GM12878 (cell line): ENCODE results near the gene KIF14. TPM values are rescaled to one million over a fixed set of nuclear protein-coding genes. Genes with fewer than 3 reads are reported as not detected.

ENCODE experiments used
- ATAC-seq: fragments of 200-7000 bp; cut with Tn5 transposase; 3 replicates; pipeline ENCODE4 v1.9.1; 2020; ENCODE audit warnings: mild to moderate bottlenecking, moderate library complexity
- BruUV-seq: library from RNA; stranded (reverse); fragments of 400-500 nt; replicated peaks from 2 replicates; lab custom pipeline; 2021; lab: Mats Ljungman, UMichigan
- CTCF ChIA-PET: fragments of 300-600 bp; sonication (Branson Sonifier 250); formaldehyde crosslinking; extraction: SDS; loops from one replicate; lab custom pipeline; 2021; ENCODE audit warnings: inconsistent platforms; lab: Yijun Ruan, JAX
- POLR2A ChIA-PET: fragments of 350-600 bp; formaldehyde crosslinking; extraction: SDS; loops from one replicate; lab custom pipeline; 2021; ENCODE audit warnings: inconsistent platforms; lab: Charles Lee
- RAD21 ChIA-PET: fragments of 300-600 bp; sonication (Branson Sonifier 250); formaldehyde crosslinking; loops from one replicate; lab custom pipeline; 2023; ENCODE audit warnings: antibody characterized with exemption; ENCODE audit not compliant: unreplicated experiment; lab: Charles Lee
- SMC1A ChIA-PET: fragments of 300-600 bp; sonication (Branson Sonifier 250); formaldehyde crosslinking; loops from one replicate; lab custom pipeline; 2023; ENCODE audit not compliant: unreplicated experiment, uncharacterized antibody; lab: Charles Lee
- DNase-seq: peaks from one replicate; pipeline ENCODE4 v3.0.0-alpha.2; 2011; ENCODE audit warnings: low read depth, low spot score
- FAIRE-seq: peaks from 3 replicates; lab custom pipeline; 2011; peaks lifted over from hg19 to GRCh38; lab: Jason Lieb, UNC
- H2AFZ ChIP-seq: 2 replicates; pipeline ENCODE4 v1.6.0; 2011; ENCODE audit warnings: low read depth, low read length, control low read depth; ENCODE audit not compliant: control insufficient read depth
- H3K27ac ChIP-seq: 2 replicates; pipeline ENCODE4 v1.5.1; 2011; ENCODE audit warnings: control low read depth; ENCODE audit not compliant: control insufficient read depth, insufficient read depth
- H3K27me3 ChIP-seq, 2 experiments: replicated peaks in 1 of 2; 2 replicates each; pipeline versions ENCODE4 v1.6.0 to v1.6.1; 2011; ENCODE audit warnings: low read length in 1 of 2; ENCODE audit not compliant: control insufficient read depth in 2 of 2, insufficient read depth in 2 of 2
- H3K36me3 ChIP-seq, 2 experiments: 2 replicates each; pipeline ENCODE4 v1.5.1; 2011; ENCODE audit warnings: low read length in 1 of 2; ENCODE audit not compliant: control insufficient read depth in 2 of 2, insufficient read depth in 2 of 2
- H3K4me1 ChIP-seq: 2 replicates; pipeline ENCODE4 v1.6.1; 2011; ENCODE audit warnings: mild to moderate bottlenecking, low read length, moderate library complexity, mixed read lengths; ENCODE audit not compliant: control insufficient read depth, insufficient read depth
- H3K4me2 ChIP-seq: 2 replicates; pipeline ENCODE4 v1.6.0; 2011; ENCODE audit warnings: control low read depth; ENCODE audit not compliant: control insufficient read depth, insufficient read depth
- H3K4me3 ChIP-seq: fragments of 200-600 bp; sonication (generic); 2 replicates; pipeline ENCODE4 v1.5.1; 2016
- H3K79me2 ChIP-seq: 2 replicates; pipeline ENCODE4 v1.6.0; 2011; ENCODE audit warnings: low read length; ENCODE audit not compliant: control insufficient read depth, insufficient read depth
- H3K9ac ChIP-seq: 2 replicates; pipeline ENCODE4 v1.8.0; 2011; ENCODE audit warnings: low read length, control low read depth, mixed read lengths; ENCODE audit not compliant: control insufficient read depth, insufficient read depth
- H3K9me3 ChIP-seq: replicated peaks from 3 replicates; pipeline ENCODE4 v1.5.1; 2011; ENCODE audit warnings: mild to moderate bottlenecking, low read length; ENCODE audit not compliant: control insufficient read depth, insufficient read depth
- H4K20me1 ChIP-seq: 2 replicates; pipeline ENCODE4 v1.6.0; 2011; ENCODE audit not compliant: control insufficient read depth, insufficient read depth
- ATF3 ChIP-seq: IDR thresholded peaks from 2 replicates; pipeline ENCODE4 v1.6.1; 2011; ENCODE audit warnings: low read depth, mild to moderate bottlenecking, low read length, moderate library complexity, borderline replicate concordance; ENCODE audit errors: extremely low read depth
- BMI1 ChIP-seq: fragments of 450-650 bp; IDR thresholded peaks from 2 replicates; pipeline ENCODE4 v1.6.1; 2016; ENCODE audit warnings: mild to moderate bottlenecking, moderate library complexity, borderline replicate concordance
- CBFB ChIP-seq: IDR thresholded peaks from 2 replicates; pipeline ENCODE4 v1.6.1; 2016; ENCODE audit warnings: antibody characterized with exemption, low read depth
- CHD2 ChIP-seq: IDR thresholded peaks from 2 replicates; pipeline ENCODE4 v1.6.1; 2011; ENCODE audit warnings: low read depth, low read length, improper control_type of control experiment, borderline replicate concordance
- E2F4 ChIP-seq: IDR thresholded peaks from 2 replicates; pipeline ENCODE4 v1.6.1; 2012; ENCODE audit warnings: low read depth, low read length, improper control_type of control experiment
- HDAC2 ChIP-seq: fragments of 200-600 bp; sonication (generic); IDR thresholded peaks from 2 replicates; pipeline ENCODE4 v1.6.1; 2017
- KDM1A ChIP-seq: fragments of 200-600 bp; sonication (generic); IDR thresholded peaks from 2 replicates; pipeline ENCODE4 v1.6.1; 2016; ENCODE audit warnings: borderline replicate concordance
- MAX ChIP-seq: IDR thresholded peaks from 2 replicates; pipeline ENCODE4 v1.6.1; 2012; ENCODE audit warnings: low read depth, low read length, improper control_type of control experiment
- MTA3 ChIP-seq: IDR thresholded peaks from 2 replicates; pipeline ENCODE4 v1.6.1; 2012; ENCODE audit warnings: low read length, inconsistent platforms, borderline replicate concordance
- NFYB ChIP-seq: IDR thresholded peaks from 2 replicates; pipeline ENCODE4 v1.6.1; 2011; ENCODE audit warnings: low read depth, mild to moderate bottlenecking, low read length, improper control_type of control experiment, moderate library complexity; ENCODE audit not compliant: insufficient read depth
- RCOR1 ChIP-seq: conservative IDR thresholded peaks from 2 replicates; pipeline ENCODE4 v1.6.1; 2012; ENCODE audit warnings: low read depth, low read length, improper control_type of control experiment
- RELA ChIP-seq: fragments of 450-650 bp; IDR thresholded peaks from 2 replicates; pipeline ENCODE4 v1.8.0; 2014; ENCODE audit warnings: borderline replicate concordance; ENCODE audit not compliant: partially characterized antibody
- RUNX3 ChIP-seq: IDR thresholded peaks from 2 replicates; pipeline ENCODE4 v1.6.1; 2012; ENCODE audit warnings: low read length, inconsistent platforms
- SP1 ChIP-seq: IDR thresholded peaks from one replicate; pipeline ENCODE4 v1.6.1; 2011; ENCODE audit warnings: low read depth, low read length
- SRF ChIP-seq, 2 experiments: IDR thresholded peaks; 2 replicates each; pipeline ENCODE4 v1.6.1; 2011; ENCODE audit warnings: low read depth in 2 of 2, low read length in 2 of 2, mild to moderate bottlenecking in 1 of 2, moderate library complexity in 1 of 2
- SUZ12 ChIP-seq: fragments of 200-600 bp; sonication (generic); IDR thresholded peaks from one replicate; pipeline ENCODE4 v1.6.1; 2018; ENCODE audit warnings: antibody characterized with exemption, mild to moderate bottlenecking; ENCODE audit not compliant: unreplicated experiment
- TARDBP ChIP-seq: IDR thresholded peaks from 2 replicates; pipeline ENCODE4 v1.6.1; 2016; ENCODE audit warnings: borderline replicate concordance
- TBL1XR1 ChIP-seq: IDR thresholded peaks from 2 replicates; pipeline ENCODE4 v1.6.1; 2012; ENCODE audit warnings: low read depth, low read length, improper control_type of control experiment
- TCF3 ChIP-seq: IDR thresholded peaks from 2 replicates; pipeline ENCODE4 v1.6.1; 2012; ENCODE audit warnings: low read depth, mild to moderate bottlenecking, low read length, borderline replicate concordance; ENCODE audit not compliant: insufficient read depth
- TCF7 ChIP-seq: IDR thresholded peaks from 2 replicates; pipeline ENCODE4 v1.6.1; 2014; ENCODE audit warnings: antibody characterized with exemption, borderline replicate concordance
- WRNIP1 ChIP-seq: IDR thresholded peaks from 2 replicates; pipeline ENCODE4 v1.6.1; 2011; ENCODE audit warnings: low read depth, low read length, improper control_type of control experiment, borderline replicate concordance
- ZBTB33 ChIP-seq: fragments of 450-650 bp; IDR thresholded peaks from 2 replicates; pipeline ENCODE4 v1.6.1; 2017; ENCODE audit warnings: mild to moderate bottlenecking
- WGBS: methylation state at CpG from one replicate; pipeline ENCODE4 v1.1.6; 2016; ENCODE audit warnings: low lambda C conversion rate; ENCODE audit not compliant: insufficient replicate concordance, insufficient coverage; ENCODE audit errors: missing lambda C conversion rate; 5-methylcytosine and 5-hydroxymethylcytosine counted together
- in situ Hi-C: fragments of 300-500 bp; cut with MboI; formaldehyde crosslinking; loops from 9 replicates; pipeline ENCODE4 v1.14.3; 2018; ENCODE audit warnings: mixed read lengths
- intact Hi-C: fragments of 100-400 bp; cut with micrococcal nuclease; formaldehyde crosslinking; loops from one replicate; pipeline ENCODE4 v1.14.2; 2022; ENCODE audit not compliant: unreplicated experiment
- polyA plus RNA-seq, 11 experiments: library from polyadenylated mRNA; depleted of rRNA in 4 of 11; unstranded in 6 of 11; stranded (reverse) in 5 of 11; fragments of >200 nt; fragmentation: Nextera tagmentation in 4 of 11; fragmentation: Illumina TruSeq in 1 of 11; extraction: Ambion mirVana in 4 of 11; extraction: Trizol in 1 of 11; gene quantifications; 1 replicate in 1 of 11; 2 replicates in 10 of 11; pipeline versions ENCODE4 v1.2.1 to v1.2.3, GENCODE V29; 2011 to 2016; ENCODE audit warnings: inconsistent platforms in 2 of 11, missing spikeins in 2 of 11, low read depth in 1 of 11
- total RNA-seq, 4 experiments: library from RNA; depleted of rRNA in 3 of 4; stranded (reverse); fragments of >200 nt in 3 of 4; fragmentation: Illumina TruSeq in 1 of 4; extraction: Trizol in 1 of 4; gene quantifications; 2 replicates each; pipeline versions ENCODE4 v1.2.1 to v1.2.3, GENCODE V29; 2013 to 2021

Gene KIF14
- total and polyA plus RNA-seq, 10 of the 15 experiments (the other 5 are each of a cell fraction or from before 2014, with no cell fraction given): 6.8 to 25.5 (median 14.4) TPM

- no TSS peak for BruUV-seq
- Histone ChIP-seq H3K27me3 (no peaks in the 10 kb centered on the region), H2AFZ (no peak overlapping the region), H3K79me2 (no peaks in the 10 kb centered on the region), H3K4me2 (peak overlapping the region; percentile 81), H3K9ac (peak overlapping the region; percentile 20; the same call in 1 of the 2 replicates), H3K36me3 (peaks cover 5 to 18% of the 10 kb centered on the region in 2 experiments; a peak in 3 of 4 replicates), H3K27ac (peak overlapping the region; percentile 63), H3K4me3 (peak overlapping the region; percentile 33; the same call in 1 of the 2 replicates), H3K9me3 (no peaks in the 10 kb centered on the region), H3K4me1 (peaks cover 37% of the 10 kb centered on the region), H4K20me1 (no peaks in the 10 kb centered on the region)
- ChIA-PET POLR2A (interaction anchor here (1.6 kb wide), 1 partner anchor 13 kb away, joined by 4 read pairs; no protein-coding TSS in a partner anchor), RAD21 (interaction anchor here (2.0 to 2.9 kb wide), 2 partner anchors 15 to 27 kb away, joined by 7 to 12 read pairs; partner anchors contain the start of gene DDX59), CTCF (interaction anchor here (2.4 kb wide), 1 partner anchor 33 kb away, joined by 6 read pairs; no protein-coding TSS in a partner anchor), SMC1A (interaction anchor here (0.5 to 3.1 kb wide), 4 partner anchors 9 to 20 kb away, joined by 3 to 12 read pairs (median 4); partner anchors contain the start of gene DDX59)
- ATAC-seq: peak; percentile 97
- peak; percentile 91 for FAIRE-seq
- intact Hi-C loops (loop anchor here (1.0 kb wide), 1 partner anchor 26 kb away; no protein-coding TSS in a partner anchor), in situ Hi-C loops (no loop called here)
- WGBS: 0% methylated on average over 5 of the region's 5 CpGs
- DNase-seq: no peak
- no peak for TF ChIP-seq TBL1XR1
- TF ChIP-seq ATF3: no peak
- TF ChIP-seq RCOR1: 0 out of 2 replicates have a peak, but pooled peaks have one; percentile 61
- no peak for TF ChIP-seq RELA
- 0 out of 2 replicates have a peak, but pooled peaks have one; percentile 20 for TF ChIP-seq TCF7
- TF ChIP-seq WRNIP1: no peak
- TF ChIP-seq CBFB: peak; percentile 40; the same call in 1 of the 2 replicates
- TF ChIP-seq NFYB: no peak
- TF ChIP-seq KDM1A: no peak
- no peak for TF ChIP-seq CHD2
- TF ChIP-seq E2F4: no peak
- no peak for TF ChIP-seq MAX
- TF ChIP-seq TCF3: no peak
- no peak for TF ChIP-seq SP1
- TF ChIP-seq TARDBP: no peak
- TF ChIP-seq SRF (IDR thresholded peaks at IDR 0.05; ENCODE audit: low read depth in 2 of 2, low read length in 2 of 2): 0 out of 4 replicates have a peak, but pooled peaks of 1 of the 2 experiments have one; percentile 36
- no peak for TF ChIP-seq ZBTB33
- TF ChIP-seq RUNX3: peak; percentile 60
- no peak for TF ChIP-seq SUZ12
- no peak for TF ChIP-seq HDAC2
- TF ChIP-seq BMI1: no peak
- no peak for TF ChIP-seq MTA3
These were observed 34.1 kb upstream of the KIF14 start for GRCh38 chr1:200654660-200655059.
